NT2/D1 (cell line): Measurements from ENCODE around the gene CITED4.

Source experiments
- SUZ12 ChIP-seq: IDR thresholded peaks from 2 replicates; pipeline ENCODE4 v1.6.1; 2011; ENCODE audit not compliant: insufficient read length, insufficient read depth; ENCODE audit errors: extremely low read depth
- YY1 ChIP-seq: IDR thresholded peaks from 2 replicates; pipeline ENCODE4 v1.6.1; 2011; ENCODE audit not compliant: insufficient read length, insufficient read depth
- ZNF274 ChIP-seq: IDR thresholded peaks from 2 replicates; pipeline ENCODE4 v1.6.1; 2011; ENCODE audit warnings: mild to moderate bottlenecking, low read depth, low read length

DNA sequence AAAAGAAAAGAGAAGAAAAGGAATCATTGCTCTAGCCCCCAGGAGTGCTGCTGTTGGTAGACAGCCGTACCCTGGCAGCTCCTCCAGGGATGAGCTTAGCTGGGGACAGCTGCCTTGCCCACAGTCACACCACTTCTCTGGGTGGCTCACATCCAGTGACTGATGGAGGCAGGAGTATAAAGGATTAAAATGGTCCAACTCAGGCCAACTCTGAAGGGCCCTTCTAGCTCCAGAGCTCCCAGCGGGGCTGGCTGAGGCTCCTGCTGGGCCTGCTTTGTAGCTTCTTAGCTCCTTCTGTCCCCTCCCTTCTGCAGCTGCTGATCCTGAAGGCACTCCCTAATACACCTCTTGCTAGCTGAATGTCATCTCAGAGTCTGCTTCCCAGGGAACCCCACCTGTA is 4.4 kb downstream of the CITED4 start:
- no peak for TF ChIP-seq YY1
- no peak for TF ChIP-seq ZNF274
- no peak for TF ChIP-seq SUZ12
